ENCODE data around the gene ACHE.

The ACHE gene

DNA sequence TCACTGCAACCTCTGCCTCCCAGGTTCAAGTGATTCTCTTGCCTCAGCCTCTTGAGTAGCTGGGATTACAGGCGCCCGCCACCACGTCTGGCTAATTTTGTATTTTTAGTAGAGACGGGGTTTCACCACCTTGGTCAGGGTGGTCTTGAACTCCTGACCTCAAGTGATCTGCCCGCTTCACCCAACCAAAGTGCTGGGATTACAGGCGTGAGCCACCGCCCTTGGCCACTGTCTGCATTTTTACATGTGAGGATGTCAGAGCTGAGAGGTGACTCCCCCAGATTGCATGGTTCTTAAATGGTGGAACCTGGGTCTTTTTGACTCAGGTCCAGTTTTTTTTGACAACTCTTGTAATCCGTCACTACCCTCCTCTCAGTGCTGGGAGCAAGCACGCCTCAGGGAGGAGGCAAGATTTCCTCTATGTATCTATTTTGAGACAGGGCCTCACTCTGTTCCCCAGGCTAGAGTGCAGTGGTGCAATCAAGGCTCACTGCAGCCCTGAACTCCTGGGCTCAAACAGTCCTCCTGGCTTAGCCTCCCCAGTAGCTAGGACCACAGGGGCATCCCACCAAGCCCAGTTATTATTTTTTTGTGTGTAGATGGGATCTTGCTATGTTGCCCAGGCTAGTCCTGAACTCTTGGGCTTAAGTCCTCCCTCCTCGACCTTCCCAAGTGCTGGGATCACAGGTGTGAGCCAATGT is 21.9 kb downstream of the ACHE start:
- Histone ChIP-seq H3K27me3 (ENCODE audit: control insufficient read depth, insufficient read depth, low read length) (no peaks in the 10 kb centered on the region), H3K27ac (ENCODE audit: low read length) (no peak overlapping the region), H3K4me3 (ENCODE audit: low read length) (no peak overlapping the region; the same call in 1 of the 2 replicates), H3K9me3 (ENCODE audit: control insufficient read depth, insufficient read depth, low read length) (no peaks in the 10 kb centered on the region), H3K4me1 (ENCODE audit: control insufficient read depth, insufficient read depth, low read length) (no peaks in the 10 kb centered on the region), H3K36me3 (ENCODE audit: control insufficient read depth, insufficient read depth, low read length) (peaks cover 25% of the 10 kb centered on the region)
- no CpG with 5 or more reads among the region's 10 CpGs for WGBS (ENCODE audit: insufficient coverage, insufficient read length)
- no peak for DNase-seq (ENCODE audit: low read depth, low spot score)

DNA sequence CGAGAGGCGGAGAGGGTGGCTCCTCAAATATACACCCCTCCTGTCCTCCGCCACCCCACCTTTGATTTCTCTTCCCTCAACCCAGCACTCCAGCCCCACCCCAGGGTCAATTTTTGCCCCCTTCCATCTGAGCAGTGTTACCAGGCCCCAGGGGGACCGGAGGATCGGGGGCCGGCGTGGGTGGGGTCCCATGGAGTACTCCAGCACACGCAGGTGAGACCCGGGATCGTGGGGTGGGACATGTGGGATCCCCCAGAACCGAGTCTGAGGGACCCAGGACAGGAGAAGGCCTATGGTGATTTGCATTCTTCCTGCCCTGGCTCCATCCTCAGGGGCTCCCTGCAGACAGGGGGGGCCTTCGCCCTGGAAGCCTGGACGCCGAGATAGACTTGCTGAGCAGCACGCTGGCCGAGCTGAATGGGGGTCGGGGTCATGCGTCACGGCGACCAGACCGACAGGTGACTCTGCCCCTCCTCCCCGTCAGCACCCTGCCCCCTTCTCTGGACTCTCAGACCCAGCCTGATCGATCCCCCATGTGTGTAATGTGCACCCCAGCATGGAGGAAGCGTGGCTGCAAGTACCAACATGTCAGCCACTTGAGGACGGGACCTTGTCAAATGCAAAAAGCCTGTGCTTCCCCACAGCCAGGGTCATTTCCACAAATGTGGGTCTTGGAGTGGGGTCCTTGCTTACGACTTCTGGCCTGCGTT is 27.8 kb downstream of the ACHE start:
- Histone ChIP-seq H3K4me3 (ENCODE audit: low read length) (peak overlapping the region; percentile 90), H3K27ac (ENCODE audit: low read length) (no peak overlapping the region), H3K9me3 (ENCODE audit: control insufficient read depth, insufficient read depth, low read length) (no peaks in the 10 kb centered on the region), H3K4me1 (ENCODE audit: control insufficient read depth, insufficient read depth, low read length) (peaks cover 5% of the 10 kb centered on the region; the same call in 1 of the 2 replicates), H3K27me3 (ENCODE audit: control insufficient read depth, insufficient read depth, low read length) (no peaks in the 10 kb centered on the region), H3K36me3 (ENCODE audit: control insufficient read depth, insufficient read depth, low read length) (peaks cover 18% of the 10 kb centered on the region)
- no peak for DNase-seq (ENCODE audit: low read depth, low spot score)
- no CpG with 5 or more reads among the region's 27 CpGs for WGBS (ENCODE audit: insufficient coverage, insufficient read length)

DNA sequence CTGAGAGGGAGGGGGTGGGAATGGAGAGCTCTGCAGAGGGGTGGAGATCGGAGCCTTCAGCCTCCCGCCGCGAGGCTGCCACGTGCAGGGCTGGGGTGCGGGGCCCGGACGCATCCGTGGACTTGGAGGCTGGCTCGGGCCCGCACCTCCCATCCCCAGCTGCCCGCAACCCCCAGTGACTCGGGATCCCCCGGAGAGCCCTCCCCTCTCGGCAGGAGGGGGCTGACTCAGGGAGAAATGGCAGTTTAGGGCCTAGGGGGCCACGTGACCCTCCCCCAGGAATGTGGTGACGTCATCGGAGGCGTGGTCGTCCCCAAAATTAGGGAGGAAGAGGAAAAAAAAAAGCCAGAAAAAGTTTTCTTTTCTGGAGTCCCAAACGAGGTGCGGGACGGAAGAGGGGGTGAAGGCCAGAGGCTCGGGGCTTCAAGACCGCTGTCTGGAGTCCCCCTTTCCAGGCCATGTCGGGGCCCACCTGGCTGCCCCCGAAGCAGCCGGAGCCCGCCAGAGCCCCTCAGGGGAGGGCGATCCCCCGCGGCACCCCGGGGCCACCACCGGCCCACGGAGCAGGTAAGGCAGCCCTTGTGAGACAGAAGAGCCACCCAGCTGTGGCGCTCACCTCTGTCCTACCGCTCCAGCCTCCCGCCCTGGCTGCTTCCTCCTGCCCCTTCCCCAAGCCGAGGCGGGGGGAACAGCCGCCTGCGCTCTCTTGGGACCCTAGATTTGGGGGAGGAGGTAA is 28.5 kb downstream of the ACHE start, which contains the start of gene TRIP6:
TRIP6 (plus strand) TSS at position 348 of the 736 bp plus-strand sequence; CDS start at position 459, 111 bp downstream.
- no peaks in the 10 kb centered on the region for H3K27me3 ChIP-seq (ENCODE audit: control insufficient read depth, insufficient read depth, low read length)
- no CpG with 5 or more reads among the region's 42 CpGs for WGBS (ENCODE audit: insufficient coverage, insufficient read length)
- no peak within 1 kb of the TSS for H3K27ac ChIP-seq (ENCODE audit: low read length)
- peak within 1 kb of the TSS; percentile 90 for H3K4me3 ChIP-seq (ENCODE audit: low read length)
- H3K4me1 ChIP-seq (ENCODE audit: control insufficient read depth, insufficient read depth, low read length) = peaks cover 5% of the 10 kb centered on the region; the same call in 1 of the 2 replicates
- H3K36me3 ChIP-seq (ENCODE audit: control insufficient read depth, insufficient read depth, low read length) = peaks cover 18% of the 10 kb centered on the region
- DNase-seq (ENCODE audit: low read depth, low spot score) = peak; percentile 72
- no peaks in the 10 kb centered on the region for H3K9me3 ChIP-seq (ENCODE audit: control insufficient read depth, insufficient read depth, low read length)

DNA sequence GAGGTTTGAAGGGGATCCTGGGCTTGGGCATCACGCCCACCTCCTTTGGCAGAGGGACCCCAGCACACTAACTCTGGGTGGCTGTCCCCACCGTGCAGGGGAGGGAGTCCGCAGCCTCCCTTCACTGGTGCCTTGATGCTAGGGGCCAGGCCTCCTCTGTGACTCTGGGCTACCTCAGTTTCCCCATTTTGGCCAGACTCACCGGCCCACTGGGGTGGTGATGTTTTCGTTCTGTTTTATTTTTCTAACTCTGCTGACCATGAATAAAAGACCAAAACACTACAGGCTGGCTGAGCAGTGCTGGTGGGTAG is 29.0 kb downstream of the ACHE start:
- Histone ChIP-seq H3K27me3 (ENCODE audit: control insufficient read depth, insufficient read depth, low read length) (no peaks in the 10 kb centered on the region), H3K4me1 (ENCODE audit: control insufficient read depth, insufficient read depth, low read length) (peaks cover 5% of the 10 kb centered on the region; the same call in 1 of the 2 replicates), H3K9me3 (ENCODE audit: control insufficient read depth, insufficient read depth, low read length) (no peaks in the 10 kb centered on the region), H3K4me3 (ENCODE audit: low read length) (no peak overlapping the region; the same call in 1 of the 2 replicates), H3K36me3 (ENCODE audit: control insufficient read depth, insufficient read depth, low read length) (peaks cover 15% of the 10 kb centered on the region), H3K27ac (ENCODE audit: low read length) (no peak overlapping the region)
- no peak for DNase-seq (ENCODE audit: low read depth, low spot score)
- no CpG with 5 or more reads among the region's 5 CpGs for WGBS (ENCODE audit: insufficient coverage, insufficient read length)

DNA sequence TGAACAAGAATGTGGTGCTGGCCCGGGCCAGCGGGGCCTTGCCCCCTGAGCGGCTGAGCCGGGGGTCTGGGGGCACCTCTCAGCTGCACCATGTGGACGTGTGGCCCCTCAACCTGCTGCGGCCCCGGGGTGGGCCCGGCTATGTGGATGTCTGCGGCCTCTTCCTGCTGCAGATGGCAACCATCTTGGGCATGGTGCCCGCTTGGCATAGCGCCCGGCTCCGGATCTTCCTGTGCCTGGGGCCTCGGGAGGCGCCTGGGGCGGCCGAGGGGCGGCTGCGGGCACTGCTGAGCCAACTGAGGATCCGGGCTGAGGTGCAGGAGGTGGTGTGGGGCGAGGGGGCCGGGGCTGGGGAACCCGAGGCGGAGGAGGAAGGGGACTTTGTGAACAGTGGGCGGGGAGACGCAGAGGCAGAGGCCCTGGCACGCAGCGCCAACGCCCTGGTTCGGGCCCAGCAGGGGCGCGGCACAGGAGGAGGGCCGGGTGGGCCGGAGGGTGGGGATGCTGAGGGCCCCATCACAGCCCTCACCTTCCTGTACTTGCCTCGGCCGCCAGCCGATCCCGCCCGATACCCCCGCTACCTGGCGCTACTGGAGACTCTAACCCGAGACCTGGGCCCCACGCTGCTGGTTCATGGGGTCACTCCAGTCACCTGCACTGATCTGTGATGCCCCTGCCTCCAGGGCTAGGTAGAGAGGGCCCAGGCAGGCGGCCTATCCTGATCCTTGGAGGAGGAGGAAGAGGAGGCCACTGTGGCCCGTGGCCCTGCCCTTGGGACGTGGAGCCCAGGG is 29.6 kb downstream of the ACHE start:
- Histone ChIP-seq H3K4me1 (ENCODE audit: control insufficient read depth, insufficient read depth, low read length) (peaks cover 5% of the 10 kb centered on the region; the same call in 1 of the 2 replicates), H3K27ac (ENCODE audit: low read length) (no peak overlapping the region), H3K36me3 (ENCODE audit: control insufficient read depth, insufficient read depth, low read length) (peaks cover 12% of the 10 kb centered on the region), H3K9me3 (ENCODE audit: control insufficient read depth, insufficient read depth, low read length) (no peaks in the 10 kb centered on the region), H3K4me3 (ENCODE audit: low read length) (no peak overlapping the region), H3K27me3 (ENCODE audit: control insufficient read depth, insufficient read depth, low read length) (no peaks in the 10 kb centered on the region)
- DNase-seq (ENCODE audit: low read depth, low spot score) = no peak
- no CpG with 5 or more reads among the region's 46 CpGs for WGBS (ENCODE audit: insufficient coverage, insufficient read length)

DNA sequence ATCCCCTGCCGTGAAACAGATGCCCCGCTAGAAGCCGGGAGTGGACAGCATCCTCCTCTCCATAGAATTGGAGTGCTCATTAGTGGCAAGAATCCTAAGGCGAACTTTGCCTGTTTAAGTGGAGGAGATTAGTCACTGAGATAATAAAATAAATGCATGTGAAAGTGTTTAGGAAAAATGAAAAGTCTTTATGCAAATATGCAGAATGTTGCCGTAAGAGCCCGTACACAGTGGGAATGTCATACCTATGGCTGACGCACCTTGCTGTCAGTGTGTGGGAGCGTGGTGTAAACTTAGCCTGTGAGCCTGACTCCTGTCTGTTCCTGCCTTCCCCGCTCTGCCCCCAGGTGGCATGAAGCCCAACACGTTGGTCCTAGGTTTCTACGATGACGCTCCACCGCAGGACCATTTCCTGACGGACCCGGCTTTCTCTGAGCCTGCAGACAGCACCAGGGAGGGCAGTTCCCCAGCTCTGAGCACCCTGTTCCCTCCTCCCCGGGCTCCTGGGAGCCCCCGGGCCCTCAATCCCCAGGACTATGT is 30.2 kb downstream of the ACHE start:
- no peaks in the 10 kb centered on the region for H3K9me3 ChIP-seq (ENCODE audit: control insufficient read depth, insufficient read depth, low read length)
- no peak overlapping the region for H3K4me3 ChIP-seq (ENCODE audit: low read length)
- no peaks in the 10 kb centered on the region for H3K27me3 ChIP-seq (ENCODE audit: control insufficient read depth, insufficient read depth, low read length)
- H3K27ac ChIP-seq (ENCODE audit: low read length) = no peak overlapping the region
- DNase-seq (ENCODE audit: low read depth, low spot score) = no peak
- H3K36me3 ChIP-seq (ENCODE audit: control insufficient read depth, insufficient read depth, low read length) = peaks cover 9% of the 10 kb centered on the region
- H3K4me1 ChIP-seq (ENCODE audit: control insufficient read depth, insufficient read depth, low read length) = peaks cover 5% of the 10 kb centered on the region; the same call in 1 of the 2 replicates
- WGBS (ENCODE audit: insufficient coverage, insufficient read length) = no CpG with 5 or more reads among the region's 17 CpGs

DNA sequence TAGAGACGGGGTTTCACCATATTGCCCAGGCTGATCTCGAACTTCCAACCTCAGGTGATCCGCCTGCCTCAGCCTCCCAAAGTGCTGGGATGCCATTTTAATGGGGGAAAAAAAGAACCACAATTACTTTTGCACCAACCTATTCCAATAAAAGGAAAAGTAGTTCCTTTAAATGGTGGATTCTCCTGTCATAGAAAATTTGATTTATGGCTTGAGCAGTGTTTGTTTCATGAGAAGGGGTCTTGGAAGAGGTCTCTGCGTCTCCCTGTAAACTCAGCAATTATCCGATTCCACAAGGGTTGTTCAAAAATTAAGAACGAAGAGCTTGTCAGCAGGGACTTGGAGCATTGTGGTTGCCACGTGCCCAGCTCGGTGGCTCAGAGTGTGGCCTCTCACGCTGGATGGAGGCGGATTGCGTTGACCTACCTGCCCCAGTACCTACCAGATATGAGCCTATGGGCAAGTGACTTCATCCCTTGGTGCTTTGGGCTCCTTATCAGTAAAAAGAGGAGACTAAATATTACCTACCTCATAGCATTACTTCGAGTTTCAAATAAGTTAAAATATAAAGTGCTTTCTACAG is 31.3 kb downstream of the ACHE start:
- no peaks in the 10 kb centered on the region for H3K27me3 ChIP-seq (ENCODE audit: control insufficient read depth, insufficient read depth, low read length)
- H3K4me1 ChIP-seq (ENCODE audit: control insufficient read depth, insufficient read depth, low read length) = peaks cover 5% of the 10 kb centered on the region; the same call in 1 of the 2 replicates
- H3K4me3 ChIP-seq (ENCODE audit: low read length) = no peak overlapping the region
- peaks cover 10% of the 10 kb centered on the region for H3K36me3 ChIP-seq (ENCODE audit: control insufficient read depth, insufficient read depth, low read length)
- H3K9me3 ChIP-seq (ENCODE audit: control insufficient read depth, insufficient read depth, low read length) = no peaks in the 10 kb centered on the region
- WGBS (ENCODE audit: insufficient coverage, insufficient read length) = no CpG with 5 or more reads among the region's 12 CpGs
- H3K27ac ChIP-seq (ENCODE audit: low read length) = no peak overlapping the region
- DNase-seq (ENCODE audit: low read depth, low spot score) = no peak

DNA sequence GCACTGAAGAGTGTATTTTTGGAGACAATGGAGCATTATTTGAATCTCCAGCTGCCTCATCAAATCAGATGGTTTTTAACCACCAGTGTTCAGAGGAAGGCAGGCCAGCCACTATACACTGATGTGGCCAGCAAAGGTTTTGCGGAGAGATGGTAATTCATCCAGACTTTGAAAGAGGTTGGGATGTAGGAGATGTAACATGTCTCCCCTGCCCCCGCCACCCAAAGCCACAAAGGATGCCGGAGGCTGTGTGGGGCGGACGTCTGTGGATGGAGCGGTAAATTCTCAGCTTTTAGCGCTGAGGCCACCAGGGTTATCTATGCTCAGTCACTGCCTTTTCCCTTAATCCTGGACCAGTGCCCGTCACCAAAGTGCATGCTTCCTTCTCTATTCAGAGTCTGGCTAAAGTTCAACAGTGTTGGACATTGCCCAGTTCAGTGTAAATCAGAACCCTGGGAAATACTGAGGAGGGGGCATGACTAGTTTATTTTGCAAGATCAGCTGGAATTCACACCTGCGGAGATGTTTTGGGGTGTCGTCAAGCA is 32.2 kb downstream of the ACHE start:
- WGBS (ENCODE audit: insufficient coverage, insufficient read length) = no CpG with 5 or more reads among the region's 10 CpGs

DNA sequence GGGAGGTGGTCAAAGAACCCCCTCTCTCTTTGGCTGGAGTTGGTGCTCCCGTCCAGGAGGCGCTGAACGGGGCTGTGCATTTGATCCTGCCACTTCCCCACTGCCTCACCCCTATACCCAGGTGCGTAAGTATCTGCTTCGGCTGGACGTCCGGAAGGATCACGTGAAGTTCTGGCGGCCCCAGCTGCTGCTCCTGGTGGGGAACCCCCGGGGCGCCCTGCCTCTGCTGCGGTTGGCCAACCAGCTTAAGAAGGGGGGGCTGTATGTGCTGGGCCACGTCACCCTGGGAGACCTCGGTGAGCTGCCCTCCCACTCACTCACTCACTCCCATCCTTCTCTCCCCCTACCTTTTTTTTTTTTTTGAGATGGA is 34.1 kb downstream of the ACHE start:
- no peaks in the 10 kb centered on the region for H3K27me3 ChIP-seq (ENCODE audit: control insufficient read depth, insufficient read depth, low read length)
- no peak overlapping the region for H3K27ac ChIP-seq (ENCODE audit: low read length)
- no peak overlapping the region for H3K4me3 ChIP-seq (ENCODE audit: low read length)
- no CpG with 5 or more reads among the region's 14 CpGs for WGBS (ENCODE audit: insufficient coverage, insufficient read length)
- no peak for DNase-seq (ENCODE audit: low read depth, low spot score)
- peaks cover 15% of the 10 kb centered on the region for H3K36me3 ChIP-seq (ENCODE audit: control insufficient read depth, insufficient read depth, low read length)
- H3K4me1 ChIP-seq (ENCODE audit: control insufficient read depth, insufficient read depth, low read length) = peaks cover under 1% of the 10 kb centered on the region; the same call in 1 of the 2 replicates
- no peaks in the 10 kb centered on the region for H3K9me3 ChIP-seq (ENCODE audit: control insufficient read depth, insufficient read depth, low read length)

More for the DNA sequence above, 32.2 kb downstream of the ACHE start:
- H3K27me3 ChIP-seq (ENCODE audit: control insufficient read depth, insufficient read depth, low read length) = no peaks in the 10 kb centered on the region
- no peak overlapping the region for H3K4me3 ChIP-seq (ENCODE audit: low read length)
- H3K4me1 ChIP-seq (ENCODE audit: control insufficient read depth, insufficient read depth, low read length) = peaks cover 5% of the 10 kb centered on the region; the same call in 1 of the 2 replicates
- DNase-seq (ENCODE audit: low read depth, low spot score) = no peak
- no peak overlapping the region for H3K27ac ChIP-seq (ENCODE audit: low read length)
- no peaks in the 10 kb centered on the region for H3K9me3 ChIP-seq (ENCODE audit: control insufficient read depth, insufficient read depth, low read length)
- H3K36me3 ChIP-seq (ENCODE audit: control insufficient read depth, insufficient read depth, low read length) = peaks cover 15% of the 10 kb centered on the region
